SW480 (cell line): ENCODE results near the gene PRSS38.

Experiments
- DNase-seq: peaks from one replicate; pipeline ENCODE4 v3.0.0-alpha.2; 2016; ENCODE audit warnings: low spot score

PRSS38 gene

DNA sequence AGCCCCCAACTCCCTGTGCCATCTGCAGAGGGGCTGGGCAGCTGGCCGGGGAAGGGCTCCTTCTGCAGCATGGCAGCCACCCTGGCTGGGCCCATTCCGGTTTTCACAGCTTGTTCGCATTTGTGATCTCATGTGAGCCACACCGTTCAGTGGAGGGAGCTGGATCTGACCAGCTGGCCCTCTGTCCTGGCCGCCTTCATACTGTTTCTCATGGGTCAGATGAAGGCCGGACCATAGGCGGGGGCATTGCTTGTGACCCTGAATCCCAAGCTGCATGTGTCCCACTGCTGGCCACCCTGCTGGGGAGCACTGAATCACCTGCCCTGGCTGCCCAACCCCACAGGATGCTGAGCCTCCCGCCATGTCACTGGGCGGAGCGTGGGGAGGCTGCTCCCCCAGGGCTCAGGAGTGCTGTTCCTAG is 36.4 kb upstream of the PRSS38 start:
- no peak for DNase-seq

GRCh38 chr1:227779685-227780084 is 35.8 kb upstream of the PRSS38 start:
- DNase-seq = no peak

DNA sequence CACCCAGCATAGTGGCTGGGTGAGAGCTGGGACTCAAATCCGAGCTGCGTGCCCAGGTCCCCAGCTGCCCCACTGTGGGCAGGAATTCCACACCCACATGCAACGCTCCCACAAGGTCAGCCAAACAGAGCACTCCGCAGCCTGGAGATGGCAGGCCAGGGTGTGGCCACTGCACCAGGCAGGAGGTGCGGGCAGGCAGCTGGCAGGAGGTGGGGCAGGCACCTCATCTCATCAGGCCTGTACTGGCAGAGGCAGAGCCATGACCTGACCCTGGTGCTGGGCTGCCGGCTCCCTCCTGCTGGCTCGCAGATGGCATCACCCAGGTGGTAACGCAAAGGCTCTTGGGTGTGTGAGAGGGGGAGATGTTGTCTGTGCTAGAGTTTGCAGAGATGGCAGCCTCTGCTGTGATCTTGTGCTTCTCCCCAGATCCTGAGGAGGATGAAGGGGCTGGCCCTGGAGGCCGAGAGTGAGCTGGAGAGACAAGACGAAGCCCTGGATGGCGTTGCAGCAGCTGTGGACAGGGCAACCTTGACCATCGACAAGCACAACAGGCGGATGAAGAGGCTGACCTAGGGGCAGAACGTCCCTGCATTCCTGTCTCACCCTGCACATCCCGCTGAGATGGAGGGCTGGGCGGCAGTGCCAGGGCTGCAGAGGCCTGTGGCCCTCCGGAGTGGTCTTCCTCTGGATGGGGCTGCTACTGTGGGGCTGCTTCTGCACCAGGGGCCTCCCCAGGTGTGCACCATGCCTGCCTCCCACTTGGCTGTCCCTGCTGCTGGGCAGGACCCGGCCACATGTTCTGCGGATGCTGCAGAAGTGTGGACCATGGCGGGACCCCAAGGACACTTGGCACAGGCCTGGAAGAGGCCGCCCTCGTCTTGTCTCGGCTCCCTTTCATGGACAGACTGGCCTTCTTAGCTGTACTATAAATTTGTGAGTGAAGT is 35.1 kb upstream of the PRSS38 start:
- DNase-seq = no peak

DNA sequence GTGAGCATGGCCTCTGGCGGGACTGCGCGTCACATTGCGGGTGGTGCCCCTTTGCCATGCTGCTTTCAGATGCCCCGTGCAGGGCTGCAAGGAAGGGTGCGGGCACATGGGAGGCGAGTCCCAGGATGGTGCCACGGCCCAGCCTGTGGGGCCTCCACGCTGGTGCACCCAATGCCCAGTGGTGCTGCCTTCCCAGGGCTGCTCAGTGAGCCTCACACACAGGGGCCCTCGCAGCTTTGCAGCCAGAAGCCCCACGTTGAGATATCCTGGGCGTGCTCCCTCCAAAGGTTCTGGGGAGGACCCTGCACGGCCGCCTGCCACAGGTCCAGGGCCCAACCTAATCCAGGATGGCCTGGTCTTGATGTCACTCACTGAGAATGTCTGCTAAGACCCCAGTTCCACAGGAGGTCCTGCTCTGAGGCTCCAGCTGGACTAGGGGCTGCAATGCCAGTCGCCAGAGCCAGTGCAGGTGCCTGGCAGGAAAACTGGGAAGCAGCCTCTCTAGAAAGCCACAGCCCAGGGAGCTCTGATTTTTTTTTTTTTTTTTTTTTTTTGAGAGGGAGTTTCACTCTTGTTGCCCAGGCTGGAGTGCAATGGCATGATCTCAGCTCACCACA is 34.1 kb upstream of the PRSS38 start:
- DNase-seq = no peak

GRCh38 chr1:227782226-227782625 is 33.2 kb upstream of the PRSS38 start:
- DNase-seq = no peak

- DNase-seq = no peak
Measured at GRCh38 chr1:227785094-227785804, 30.2 kb upstream of the PRSS38 start.

GRCh38 chr1:227785805-227786671 is 29.4 kb upstream of the PRSS38 start:
- DNase-seq = no peak

- DNase-seq = peak; percentile 9
Measured at GRCh38 chr1:227786673-227787512, 28.6 kb upstream of the PRSS38 start.

DNA sequence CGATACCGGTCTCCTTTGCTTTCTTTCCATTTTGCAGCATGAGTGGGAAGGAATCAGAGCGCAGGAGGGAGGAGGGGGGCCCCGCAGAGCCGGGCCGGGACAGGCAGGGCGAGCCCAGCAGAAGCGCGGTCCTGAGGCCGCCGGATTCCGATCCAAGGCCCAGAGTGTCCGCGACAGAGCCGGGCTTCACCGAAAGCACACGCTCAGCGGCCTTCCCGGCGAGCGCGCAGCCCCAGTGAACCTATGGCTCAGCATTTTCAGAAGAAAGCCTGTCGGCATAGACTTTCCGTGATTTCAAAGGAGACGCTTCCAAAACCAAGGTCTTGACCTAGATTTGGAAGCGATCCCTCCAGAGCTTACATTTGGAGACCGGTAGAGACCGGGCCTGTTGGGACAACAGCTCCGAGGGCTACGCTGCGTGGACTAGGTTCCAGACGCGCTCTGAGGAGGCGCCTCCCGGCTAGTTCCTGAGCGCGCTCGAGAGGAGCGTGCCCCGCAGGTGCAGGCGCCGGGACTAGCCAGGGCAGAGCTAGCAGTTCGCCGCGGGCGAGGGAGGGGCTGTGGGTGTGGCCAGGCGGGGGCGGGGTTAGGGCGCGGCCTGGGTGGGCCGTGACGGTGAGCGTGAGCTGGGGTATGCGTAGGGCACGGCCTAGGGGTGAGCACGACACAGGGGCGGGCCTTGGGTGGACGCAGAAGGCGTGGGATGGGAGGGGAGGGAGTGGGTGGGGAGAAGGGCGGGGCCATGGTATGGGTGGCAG is 27.8 kb upstream of the PRSS38 start:
- peak; percentile 95 for DNase-seq

- DNase-seq = peak; percentile 61
Measured at GRCh38 chr1:227788271-227789083, 27.0 kb upstream of the PRSS38 start.

DNA sequence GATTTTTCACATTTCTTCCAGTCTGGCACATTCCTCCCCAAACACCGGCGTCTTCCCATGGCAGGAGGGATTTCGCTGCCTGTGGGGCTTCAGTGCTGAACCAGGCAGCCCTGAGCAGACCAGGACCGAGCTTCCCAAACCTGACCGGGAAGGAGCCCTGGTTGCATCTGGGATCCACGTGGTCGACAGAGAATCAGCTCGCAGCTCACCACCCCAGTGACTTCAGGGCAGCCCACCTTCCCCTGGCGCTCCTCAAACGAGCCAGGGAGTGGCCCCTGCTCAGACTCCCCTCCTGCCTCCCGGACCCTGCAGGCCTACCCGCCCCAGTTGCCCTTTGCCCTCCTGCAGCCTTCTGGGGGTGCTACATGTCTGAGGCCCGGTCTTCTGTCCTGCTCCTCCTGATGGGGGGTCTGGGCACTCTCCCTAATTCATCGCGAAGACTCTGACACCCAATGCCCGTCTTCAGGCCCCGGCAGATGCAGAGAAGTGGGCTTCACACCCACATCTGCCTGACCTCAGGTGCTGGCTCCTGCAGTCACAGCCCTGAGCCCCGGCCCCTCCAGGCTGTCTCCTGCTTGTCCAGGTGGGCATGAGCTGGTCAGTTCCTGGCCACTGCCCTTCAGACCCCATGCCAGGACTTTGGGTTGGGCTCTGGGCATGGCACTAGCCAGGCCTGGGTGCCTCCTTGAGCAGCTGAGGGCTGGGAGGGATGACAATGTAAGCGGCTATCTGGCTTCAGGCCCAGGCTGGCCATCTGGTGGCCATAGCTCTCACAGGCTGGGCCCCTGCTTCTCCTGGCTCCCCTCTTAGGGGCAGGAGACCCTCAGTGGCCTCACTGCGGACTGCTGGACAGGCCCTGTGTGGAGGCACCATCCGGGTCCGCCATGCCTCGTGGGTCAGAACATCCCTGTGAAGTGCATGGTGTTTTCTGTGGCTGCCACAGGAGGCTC is 26.1 kb upstream of the PRSS38 start:
- no peak for DNase-seq

DNA sequence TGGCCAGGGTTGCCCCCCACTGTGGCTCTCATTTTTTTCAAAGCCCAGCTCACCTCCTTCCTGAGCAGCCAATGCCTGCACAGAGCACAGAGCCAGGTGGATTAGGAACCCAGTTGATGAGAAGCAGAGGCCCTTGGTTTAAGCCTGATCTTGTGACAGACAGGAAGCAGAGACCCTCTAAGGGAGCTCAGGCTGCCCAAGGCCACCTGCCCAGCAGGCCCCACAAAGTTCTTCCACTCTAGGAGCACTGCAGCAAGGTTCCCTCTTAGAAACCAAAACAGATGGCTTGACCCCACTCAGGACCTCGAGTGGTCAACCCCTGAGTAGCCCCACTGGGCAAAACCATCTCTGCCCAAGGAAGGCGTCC is 25.5 kb upstream of the PRSS38 start:
- no peak for DNase-seq

- no peak for DNase-seq
Measured at GRCh38 chr1:227790868-227791267, 24.6 kb upstream of the PRSS38 start.

GRCh38 chr1:227791425-227792143 is 23.9 kb upstream of the PRSS38 start:
- DNase-seq = no peak

DNA sequence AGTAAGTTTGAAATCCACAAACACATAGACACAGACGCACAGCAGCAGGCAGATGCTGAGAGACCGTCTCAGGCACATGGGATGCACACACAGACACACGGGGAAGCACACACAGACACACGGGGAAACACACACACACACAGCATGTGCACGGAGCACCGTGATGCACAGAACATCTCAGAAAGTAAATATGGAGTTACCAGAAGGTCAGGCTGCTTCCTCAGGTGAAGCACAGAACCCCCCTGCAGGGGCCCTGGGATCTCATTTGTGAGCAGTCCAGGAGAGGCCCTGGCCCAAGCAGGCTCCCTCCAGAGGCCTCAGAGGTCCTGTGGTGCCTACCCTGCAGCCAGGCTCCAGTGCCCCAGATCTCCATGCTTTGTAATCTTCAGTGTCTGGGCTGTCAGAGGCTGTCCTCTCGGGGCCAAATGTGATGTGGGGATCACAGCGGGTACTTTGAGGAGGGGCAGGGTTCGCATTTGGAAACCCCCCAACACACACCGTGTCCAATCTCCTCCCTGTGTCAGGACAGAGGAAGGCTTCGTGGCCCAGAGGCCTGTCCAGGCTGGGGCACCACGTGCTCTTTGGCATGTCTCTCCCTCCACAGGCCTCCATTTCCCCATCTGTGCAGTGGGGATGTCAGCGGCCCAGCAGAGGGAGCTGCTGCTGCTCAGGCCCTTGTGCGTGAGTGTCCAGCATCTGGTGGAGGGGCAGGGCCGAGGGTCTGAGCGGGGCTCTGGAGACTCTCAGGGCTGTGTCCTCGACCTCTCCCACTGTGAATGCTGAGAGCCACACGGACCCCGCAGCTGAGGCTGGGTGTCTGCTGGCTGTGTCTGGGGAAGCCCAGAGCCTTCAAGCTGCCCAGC is 23.0 kb upstream of the PRSS38 start:
- no peak for DNase-seq
